Measurements from ENCODE around the gene CMTM5.

GRCh38 chr14:23380197-23380914 is 3.5 kb downstream of the CMTM5 start:
- TF ChIP-seq CTCF (IDR thresholded peaks at IDR 0.05; ENCODE audit: borderline replicate concordance, extremely low read depth, low read length, poor library complexity, severe bottlenecking) (no peak), EZH2 (IDR thresholded peaks at IDR 0.05; ENCODE audit: borderline replicate concordance, low read depth, low read length, severe bottlenecking) (no peak)

Measured in DND-41 (cell line).